ENCODE results near the gene SMTN.

DNA sequence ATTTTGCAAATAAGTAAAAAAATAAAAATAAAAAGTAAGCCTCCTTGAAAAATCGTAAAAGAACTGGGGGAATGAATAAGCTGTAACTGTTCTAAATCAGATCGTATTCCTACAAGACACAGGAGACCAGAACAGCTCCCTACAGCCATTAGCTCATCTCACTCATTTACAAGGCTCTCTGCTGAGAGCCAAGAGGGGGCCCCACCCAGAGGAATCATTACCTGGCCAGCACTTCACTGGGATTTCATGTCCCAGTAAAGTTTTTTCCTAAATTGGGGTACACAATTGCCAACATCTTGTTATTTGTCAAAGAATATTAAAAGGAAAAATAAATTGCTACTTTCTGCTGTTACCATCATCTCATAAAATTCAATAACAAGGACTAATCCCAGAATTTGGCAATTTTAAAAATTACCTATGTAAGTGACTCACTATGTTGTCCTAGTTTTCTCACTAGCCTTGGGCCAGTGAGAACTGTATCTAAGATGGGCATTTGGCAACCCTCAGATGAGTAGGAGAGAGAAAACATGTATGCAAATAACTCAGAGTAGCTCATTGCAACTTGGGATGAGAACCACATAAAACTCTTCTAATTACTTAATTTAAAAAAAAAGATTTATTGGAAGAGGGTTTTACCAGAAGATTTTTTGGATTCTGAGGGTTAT lies 18.4 kb upstream of the SMTN start:
- TF ChIP-seq RBM39 (optimal IDR thresholded peaks at IDR 0.05; ENCODE audit: low read depth, low read length) (no peak), ZNF3 (CRISPR knock-in tag; IDR thresholded peaks at IDR 0.05) (no peak), SIN3A (IDR thresholded peaks at IDR 0.05; ENCODE audit: borderline replicate concordance in 2 of 2, control insufficient read depth in 1 of 2, low read depth in 2 of 2, low read length in 2 of 2) (no peak), CREB1 (IDR thresholded peaks at IDR 0.05) (no peak), CREB1 (CRISPR knock-in tag; IDR thresholded peaks at IDR 0.05) (no peak), MAFK (IDR thresholded peaks at IDR 0.05; ENCODE audit: low read length) (no peak)
- TF ChIP-seq, protein P1, sequence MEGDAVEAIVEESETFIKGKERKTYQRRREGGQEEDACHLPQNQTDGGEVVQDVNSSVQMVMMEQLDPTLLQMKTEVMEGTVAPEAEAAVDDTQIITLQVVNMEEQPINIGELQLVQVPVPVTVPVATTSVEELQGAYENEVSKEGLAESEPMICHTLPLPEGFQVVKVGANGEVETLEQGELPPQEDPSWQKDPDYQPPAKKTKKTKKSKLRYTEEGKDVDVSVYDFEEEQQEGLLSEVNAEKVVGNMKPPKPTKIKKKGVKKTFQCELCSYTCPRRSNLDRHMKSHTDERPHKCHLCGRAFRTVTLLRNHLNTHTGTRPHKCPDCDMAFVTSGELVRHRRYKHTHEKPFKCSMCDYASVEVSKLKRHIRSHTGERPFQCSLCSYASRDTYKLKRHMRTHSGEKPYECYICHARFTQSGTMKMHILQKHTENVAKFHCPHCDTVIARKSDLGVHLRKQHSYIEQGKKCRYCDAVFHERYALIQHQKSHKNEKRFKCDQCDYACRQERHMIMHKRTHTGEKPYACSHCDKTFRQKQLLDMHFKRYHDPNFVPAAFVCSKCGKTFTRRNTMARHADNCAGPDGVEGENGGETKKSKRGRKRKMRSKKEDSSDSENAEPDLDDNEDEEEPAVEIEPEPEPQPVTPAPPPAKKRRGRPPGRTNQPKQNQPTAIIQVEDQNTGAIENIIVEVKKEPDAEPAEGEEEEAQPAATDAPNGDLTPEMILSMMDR (IDR thresholded peaks at IDR 0.05 in 2 of 3, conservative IDR thresholded peaks at IDR 0.05 in 1 of 3; ENCODE audit: insufficient read depth in 2 of 3, low read depth in 1 of 3, low read length in 3 of 3), result no peak
- TF ChIP-seq, protein P2, sequence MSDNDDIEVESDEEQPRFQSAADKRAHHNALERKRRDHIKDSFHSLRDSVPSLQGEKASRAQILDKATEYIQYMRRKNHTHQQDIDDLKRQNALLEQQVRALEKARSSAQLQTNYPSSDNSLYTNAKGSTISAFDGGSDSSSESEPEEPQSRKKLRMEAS (CRISPR knock-in tag; IDR thresholded peaks at IDR 0.05), result no peak
- TF ChIP-seq, protein P3, sequence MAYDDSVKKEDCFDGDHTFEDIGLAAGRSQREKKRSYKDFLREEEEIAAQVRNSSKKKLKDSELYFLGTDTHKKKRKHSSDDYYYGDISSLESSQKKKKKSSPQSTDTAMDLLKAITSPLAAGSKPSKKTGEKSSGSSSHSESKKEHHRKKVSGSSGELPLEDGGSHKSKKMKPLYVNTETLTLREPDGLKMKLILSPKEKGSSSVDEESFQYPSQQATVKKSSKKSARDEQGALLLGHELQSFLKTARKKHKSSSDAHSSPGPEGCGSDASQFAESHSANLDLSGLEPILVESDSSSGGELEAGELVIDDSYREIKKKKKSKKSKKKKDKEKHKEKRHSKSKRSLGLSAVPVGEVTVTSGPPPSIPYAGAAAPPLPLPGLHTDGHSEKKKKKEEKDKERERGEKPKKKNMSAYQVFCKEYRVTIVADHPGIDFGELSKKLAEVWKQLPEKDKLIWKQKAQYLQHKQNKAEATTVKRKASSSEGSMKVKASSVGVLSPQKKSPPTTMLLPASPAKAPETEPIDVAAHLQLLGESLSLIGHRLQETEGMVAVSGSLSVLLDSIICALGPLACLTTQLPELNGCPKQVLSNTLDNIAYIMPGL (CRISPR knock-in tag; IDR thresholded peaks at IDR 0.05), result no peak

All from K562 (cell line).